ENCODE results near the gene TBC1D22A. TPM values are rescaled to one million over a fixed set of nuclear protein-coding genes. Genes with fewer than 3 reads are reported as not detected.
"Not testable (repeated sequence)": the region's sequence is repeated elsewhere in the genome, so short reads cannot be mapped to it uniquely, and the experiment has no call there.

The TBC1D22A gene
- total RNA-seq, 2 donors from 2014 or later = 15.8 to 17.4 TPM

DNA sequence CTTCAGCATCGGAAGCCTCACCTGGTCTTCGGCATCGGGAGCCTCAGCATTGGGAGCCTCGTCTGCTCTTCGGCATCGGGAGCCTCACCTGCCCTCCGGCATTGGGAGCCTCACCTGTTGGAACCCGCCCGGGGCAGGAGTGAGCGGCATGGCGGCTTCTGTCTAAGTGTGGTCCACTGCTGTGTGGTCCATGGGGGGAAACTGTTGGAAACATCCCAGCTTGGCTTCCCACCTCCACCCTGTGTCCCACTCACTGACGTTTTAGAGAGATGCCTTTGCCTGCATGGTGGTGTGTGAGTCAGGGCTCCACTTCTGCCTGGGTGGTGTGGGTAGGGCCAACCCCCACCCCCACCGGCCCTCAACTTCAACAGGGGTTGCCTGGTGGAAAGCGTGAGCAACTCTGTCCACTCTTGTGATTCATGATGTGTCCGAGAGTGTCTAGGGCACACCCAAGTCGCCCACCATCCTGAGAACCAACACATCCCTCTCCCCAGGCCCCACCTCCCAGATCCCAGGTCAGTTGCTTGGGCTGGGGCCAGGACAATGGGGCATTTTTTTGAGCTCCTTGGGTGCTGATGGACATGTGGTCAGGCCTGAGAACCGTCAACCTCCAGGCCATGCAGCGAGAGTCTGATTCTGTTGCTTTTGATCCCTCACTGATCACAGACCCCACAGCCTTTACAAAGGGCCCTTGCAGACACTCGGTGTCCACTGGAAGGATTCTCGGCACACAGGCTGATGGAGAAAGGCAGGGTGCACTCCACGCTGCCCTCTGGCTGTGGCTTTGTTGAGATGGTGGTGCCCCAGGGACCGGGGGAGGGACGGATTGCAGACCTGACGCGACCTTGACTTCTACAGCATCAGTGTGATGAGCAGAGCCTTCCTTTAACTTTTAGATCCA is 406.7 kb downstream of the TBC1D22A start:
- intact Hi-C loops (cut with DNase I) = no loop called here

DNA sequence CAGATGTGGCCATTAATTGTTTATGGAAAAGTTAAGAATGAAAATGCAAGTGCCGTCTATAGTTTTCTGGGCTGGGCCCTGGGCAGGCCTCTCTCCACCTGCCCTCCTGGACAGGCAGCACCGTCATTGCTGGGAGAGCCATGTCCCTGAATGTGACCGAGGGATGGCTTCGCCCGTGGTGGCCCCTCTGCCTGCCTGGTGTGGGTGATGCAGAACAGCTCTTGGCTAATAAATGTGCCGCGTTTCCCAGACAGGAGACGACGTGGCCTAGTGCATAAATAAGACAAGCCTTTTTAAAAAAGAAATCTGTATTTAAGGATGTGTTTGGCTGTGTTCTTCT is 407.3 kb downstream of the TBC1D22A start:
- intact Hi-C loops (cut with DNase I) = no loop called here
- ATAC-seq (no peak), DNase-seq (no peak)

More for the DNA sequence above, 406.7 kb downstream of the TBC1D22A start:
- no peak for ATAC-seq
- no peak for DNase-seq

DNA sequence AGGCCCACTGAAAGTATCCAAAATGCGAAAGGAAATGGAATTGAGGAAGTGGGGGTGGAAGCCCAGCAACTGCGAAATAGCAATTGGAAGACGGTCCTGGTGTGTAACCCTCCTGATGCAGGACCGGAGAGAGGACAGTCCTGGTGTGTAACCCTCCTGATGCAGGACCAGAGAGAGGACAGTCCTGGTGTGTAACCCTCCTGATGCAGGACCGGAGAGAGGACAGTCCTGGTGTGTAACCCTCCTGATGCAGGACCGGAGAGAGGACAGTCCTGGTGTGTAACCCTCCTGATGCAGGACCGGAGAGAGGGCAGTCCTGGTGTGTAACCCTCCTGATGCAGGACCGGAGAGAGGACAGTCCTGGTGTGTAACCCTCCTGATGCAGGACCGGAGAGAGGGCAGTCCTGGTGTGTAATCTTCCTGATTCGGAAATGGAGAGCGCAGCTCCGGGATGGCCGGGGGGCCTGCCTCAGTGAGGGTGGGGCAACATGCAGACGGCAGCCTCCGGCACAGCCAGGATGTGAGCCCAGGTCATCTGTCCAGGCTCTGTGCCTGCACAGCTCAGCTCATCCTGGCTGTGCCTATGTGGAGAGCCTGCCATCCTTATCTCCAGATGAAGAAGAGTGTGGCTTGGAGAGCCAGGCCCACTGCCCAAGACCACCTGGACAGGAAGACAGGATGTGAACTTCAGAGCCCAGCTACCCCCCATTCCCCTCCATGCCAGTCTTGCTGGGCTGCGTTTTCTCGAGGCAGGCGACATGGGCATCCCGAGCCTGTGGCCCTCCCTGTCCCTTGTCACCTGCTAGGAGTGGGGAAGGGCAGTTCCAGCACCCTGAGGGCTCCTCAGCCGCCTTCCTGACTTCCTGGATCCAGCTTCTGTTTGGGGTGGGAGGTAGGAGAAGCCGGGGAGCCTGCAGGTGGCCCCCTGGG is 408.3 kb downstream of the TBC1D22A start:
- intact Hi-C loops (cut with DNase I); DNase-seq; ATAC-seq: not testable (repeated sequence)

DNA sequence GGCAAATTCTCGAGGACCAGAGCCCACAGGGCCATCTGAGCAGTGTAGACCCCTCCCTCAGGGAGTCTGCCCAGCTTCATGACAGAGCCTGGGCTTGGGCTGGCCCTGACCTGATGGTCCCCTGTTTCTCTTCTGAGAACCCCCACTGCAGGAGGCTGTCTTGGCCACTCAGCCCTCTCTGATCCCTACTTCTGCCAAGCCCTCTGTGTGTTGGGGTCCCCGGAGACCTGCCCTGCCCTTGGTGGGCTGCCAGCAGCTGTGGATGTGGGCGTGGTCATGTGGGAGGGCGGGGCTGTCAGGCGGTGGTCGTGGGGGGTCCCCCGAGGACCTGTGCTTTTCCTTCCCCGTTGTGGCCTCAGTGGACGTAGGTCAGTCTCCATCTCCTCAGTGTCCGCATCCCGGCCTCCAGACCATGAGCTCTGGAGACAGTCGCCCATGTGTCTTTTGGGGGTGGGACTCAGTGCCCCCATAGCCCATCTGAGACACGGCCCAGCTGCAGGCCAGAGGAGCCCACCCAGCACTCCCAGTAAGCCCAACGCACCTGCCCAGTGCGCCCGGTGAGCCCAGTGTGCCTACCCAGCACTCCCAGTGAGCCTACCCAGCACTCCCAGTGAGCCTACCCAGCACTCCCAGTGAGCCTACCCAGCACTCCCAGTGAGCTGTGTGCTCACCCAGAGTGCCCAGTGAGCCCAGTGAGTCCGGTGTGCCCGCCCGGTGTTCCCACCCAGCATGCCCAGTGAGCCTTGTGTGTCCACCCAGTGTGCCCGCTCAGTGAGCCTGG is 409.2 kb downstream of the TBC1D22A start:
- no peak for DNase-seq
- intact Hi-C loops (cut with DNase I) = no loop called here
- ATAC-seq = no peak

DNA sequence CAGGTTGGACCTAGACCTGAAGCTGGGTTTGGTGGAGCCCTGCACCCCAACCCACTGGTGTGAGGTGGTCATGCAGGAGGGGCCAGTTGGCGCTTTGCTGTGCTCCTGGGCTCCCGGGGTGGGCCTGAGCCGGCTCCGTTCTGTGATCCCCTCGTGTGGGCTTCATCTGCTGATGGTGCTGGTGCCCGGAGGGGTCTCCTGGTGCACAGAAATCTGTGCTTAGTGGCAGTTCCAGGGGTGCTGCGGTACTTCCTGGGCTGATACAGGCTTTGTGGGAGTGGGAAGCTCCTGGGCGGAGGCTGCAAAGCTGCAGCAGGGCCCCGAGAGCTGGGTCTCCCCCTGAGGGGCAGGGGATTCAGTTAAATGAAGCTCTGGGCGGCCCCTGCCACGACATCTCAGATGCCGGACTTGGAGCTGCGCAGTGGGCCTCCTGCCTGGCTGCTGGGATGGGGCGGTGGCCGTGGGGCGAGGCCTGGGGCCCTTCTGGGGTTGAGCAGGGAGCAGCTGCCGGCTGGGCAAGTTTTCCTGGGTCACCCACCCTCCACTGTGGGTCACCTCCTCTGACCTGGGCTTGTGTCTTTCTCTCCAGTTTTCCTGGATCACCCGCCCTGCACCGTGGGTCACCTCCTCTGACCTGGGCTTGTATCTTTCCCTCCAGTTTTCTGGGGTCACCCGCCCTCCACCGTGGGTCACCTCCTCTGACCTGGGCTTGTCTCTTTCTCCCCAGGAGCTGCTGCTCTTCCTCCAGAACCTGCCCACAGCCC is 410.5 kb downstream of the TBC1D22A start:
- intact Hi-C loops (cut with DNase I) = no loop called here
- DNase-seq (no peak), ATAC-seq (no peak)

DNA sequence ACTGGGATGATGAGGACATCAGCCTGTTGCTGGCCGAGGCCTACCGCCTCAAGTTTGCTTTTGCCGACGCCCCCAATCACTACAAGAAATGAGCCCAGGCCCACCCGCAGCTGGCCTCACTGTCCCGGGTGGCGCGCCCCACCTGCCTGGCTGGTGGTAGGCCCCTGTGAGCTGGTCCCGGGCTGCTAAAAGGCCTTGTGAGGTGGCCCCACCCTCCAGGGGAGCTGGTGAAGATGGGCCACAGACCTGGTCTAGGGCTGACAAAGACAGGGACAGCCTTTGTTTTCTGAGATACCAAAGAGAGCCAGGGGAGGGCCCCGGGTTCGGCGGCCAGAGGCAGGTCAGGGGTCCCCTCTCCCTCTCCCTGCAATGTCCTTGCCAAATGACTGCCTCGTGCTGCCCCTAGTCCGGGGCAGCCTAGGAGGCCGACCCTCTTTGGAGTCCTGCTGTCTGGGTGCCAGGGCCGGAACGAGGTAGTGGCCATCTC is 411.1 kb downstream of the TBC1D22A start:
- no peak for DNase-seq
- intact Hi-C loops (cut with DNase I) = no loop called here
- no peak for ATAC-seq

DNA sequence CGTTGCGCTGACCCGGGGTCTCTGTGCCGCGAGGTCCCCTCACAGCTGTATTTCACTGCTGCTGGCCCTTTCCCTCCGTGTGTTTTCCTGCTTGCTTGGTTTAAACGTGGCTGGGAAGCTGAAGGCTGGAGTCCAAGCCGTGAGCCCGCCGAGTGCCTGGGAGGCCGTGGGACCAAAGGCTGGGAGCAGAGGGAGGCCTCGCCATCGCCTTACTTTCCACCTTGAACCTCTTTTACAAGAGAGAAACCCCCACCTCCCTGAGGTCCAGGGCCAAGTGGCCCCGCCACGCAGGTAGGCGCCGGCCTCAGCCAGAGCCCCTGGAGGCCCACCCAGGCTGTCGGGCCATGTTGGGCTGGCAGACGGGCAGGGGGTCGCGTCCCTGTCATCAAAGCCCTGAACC is 411.6 kb downstream of the TBC1D22A start:
- intact Hi-C loops (cut with DNase I) = no loop called here
- DNase-seq (no peak), ATAC-seq (no peak)

DNA sequence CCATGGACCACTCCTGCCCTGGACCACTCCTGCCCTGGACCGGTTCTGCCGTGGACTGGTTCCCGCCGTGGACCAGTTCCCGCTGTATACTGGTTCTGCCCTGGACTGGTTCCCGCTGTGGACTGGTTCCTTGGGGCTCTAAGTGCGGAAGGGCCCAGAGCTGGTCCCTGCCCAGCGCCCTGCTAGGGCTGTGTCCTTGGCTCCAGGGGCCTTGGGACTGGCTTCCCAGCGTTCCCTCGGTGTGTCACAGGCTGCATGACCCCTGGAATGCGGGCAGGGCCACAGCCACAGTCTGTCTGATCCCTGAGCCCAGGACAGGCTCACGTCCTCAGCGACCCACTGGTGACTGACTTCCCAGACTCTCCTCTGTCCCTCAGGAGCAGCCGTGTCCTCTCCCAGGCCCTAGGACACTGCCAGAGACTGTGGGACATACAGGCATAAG is 412.2 kb downstream of the TBC1D22A start:
- intact Hi-C loops (cut with DNase I) = no loop called here
- peak in 1 of 2 donors; percentile 50 for ATAC-seq
- no peak for DNase-seq

DNA sequence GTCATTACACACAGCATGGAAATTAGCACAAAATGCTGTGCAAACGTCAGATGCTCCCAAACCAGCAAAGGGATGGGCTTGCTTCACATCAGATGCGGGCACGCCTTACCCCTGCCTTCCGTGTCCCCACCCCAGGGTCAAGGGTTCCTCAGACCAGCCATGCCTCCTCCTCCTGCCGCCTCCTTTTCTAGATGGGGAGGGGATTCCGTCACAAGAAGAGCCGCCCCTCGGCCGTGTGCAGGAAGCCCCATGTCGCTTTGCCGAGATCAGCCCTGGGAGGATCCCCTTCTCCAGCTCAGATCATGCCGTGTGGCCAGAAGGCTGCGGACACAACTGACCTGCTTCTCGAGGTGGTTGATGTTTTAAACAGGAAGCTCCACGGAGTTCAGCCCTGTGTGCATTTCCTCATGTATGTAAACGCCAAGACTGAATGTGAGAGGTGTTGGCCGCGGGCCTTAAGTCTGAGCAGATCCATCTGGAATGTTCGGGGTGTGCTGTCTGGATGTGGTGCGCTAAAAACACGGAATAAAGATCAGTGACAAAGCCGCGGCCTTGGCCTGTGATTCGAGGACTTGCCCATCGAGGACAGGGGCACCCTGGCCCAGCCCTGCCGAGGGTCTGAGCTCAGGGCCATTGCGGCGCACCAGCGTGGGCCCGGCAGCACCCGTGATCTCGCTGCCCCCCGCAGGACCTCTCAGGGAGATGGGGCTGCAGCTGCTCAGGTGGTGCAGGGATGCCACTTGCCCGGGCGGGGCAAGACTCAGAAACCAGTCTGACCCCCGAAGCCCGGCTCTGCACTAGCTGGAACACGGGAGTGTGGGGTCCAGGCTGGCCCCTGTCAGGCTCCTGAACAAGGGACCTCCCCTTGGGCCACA is 412.9 kb downstream of the TBC1D22A start:
- intact Hi-C loops (cut with DNase I) = no loop called here
- ATAC-seq (peak; percentile 39 to 56), DNase-seq (no peak)

DNA sequence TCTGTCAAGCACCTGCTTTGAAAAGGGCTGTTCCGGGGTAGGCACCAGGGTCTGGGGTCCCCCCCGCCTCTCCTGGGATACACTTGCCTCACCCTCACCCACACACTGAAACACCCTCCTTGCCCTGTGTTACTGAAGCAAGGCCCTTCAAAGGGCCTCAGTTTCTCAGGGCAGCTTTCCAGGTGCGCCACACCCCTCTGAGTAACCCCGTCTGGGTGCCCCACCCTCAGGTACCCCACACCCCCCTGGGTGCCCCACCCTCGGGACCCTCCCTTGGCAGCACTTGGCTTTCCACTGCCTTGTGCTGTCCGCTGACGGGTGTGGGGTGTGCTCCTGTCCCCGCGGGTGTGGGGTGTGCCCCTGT is 413.6 kb downstream of the TBC1D22A start:
- ATAC-seq (no peak), DNase-seq (no peak)
- intact Hi-C loops (cut with DNase I) = no loop called here

DNA sequence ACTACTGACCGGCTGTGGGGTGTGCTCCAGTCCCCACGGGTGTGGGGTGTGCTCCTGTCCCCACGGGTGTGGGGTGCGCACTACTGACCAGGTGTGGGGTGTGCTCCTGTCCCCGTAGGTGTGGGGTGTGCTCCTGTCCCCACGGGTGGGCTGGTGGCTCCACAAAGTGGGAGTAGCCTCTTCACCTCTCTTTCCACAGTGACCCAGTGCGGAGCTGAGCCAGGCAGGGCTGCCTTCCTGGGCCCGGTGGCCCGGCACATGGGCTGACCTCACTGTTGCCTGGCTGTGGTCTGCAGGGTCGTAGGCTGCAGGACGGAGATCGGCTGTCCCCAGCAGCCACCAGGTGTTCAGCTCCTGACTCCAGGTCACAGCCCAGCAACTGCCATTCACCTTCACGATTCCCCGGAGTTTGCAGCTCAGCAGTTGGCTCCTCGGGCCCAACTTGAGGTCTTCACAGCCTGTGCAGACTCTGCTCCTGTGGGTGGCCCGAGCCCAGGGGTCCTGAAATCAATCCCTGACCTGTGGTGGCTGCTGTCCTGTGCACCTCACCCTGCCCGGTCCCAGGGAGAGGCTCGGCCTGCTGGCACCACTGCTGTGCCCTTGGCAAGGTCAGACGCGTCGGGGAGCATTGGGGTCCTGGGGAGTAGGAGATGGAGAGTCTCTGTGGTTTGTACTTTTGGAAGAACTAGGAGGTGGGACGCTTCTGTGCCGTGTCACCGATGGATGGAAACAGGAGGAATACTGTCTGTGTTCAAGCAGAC is 414.3 kb downstream of the TBC1D22A start:
- intact Hi-C loops (cut with DNase I) = no loop called here
- no peak for ATAC-seq
- DNase-seq = no peak

DNA sequence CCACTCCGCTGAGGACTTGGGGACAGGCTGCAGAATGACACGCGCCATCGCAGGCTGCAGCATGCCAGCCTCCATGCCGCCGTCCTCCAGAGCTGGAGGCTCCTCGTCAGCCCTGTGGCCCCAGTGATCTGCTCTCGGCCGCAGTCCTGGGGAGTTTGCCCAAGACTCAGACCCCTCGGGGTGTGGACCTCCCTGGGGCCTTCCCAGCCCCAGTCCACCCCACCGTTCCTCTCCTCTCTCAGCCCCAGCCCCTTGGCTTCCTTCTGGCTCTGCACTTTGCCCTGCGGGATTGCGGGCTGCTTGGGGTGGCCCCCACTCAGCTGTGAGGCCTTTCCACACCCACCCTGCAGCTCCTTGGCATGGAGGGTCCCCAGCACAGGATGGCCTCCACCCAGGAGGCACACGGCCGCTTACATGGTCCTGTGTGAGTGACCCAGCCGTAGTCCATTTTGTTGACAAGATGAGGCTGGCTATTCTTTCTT is 414.9 kb downstream of the TBC1D22A start:
- no peak for ATAC-seq
- DNase-seq = no peak
- intact Hi-C loops (cut with DNase I) = no loop called here

DNA sequence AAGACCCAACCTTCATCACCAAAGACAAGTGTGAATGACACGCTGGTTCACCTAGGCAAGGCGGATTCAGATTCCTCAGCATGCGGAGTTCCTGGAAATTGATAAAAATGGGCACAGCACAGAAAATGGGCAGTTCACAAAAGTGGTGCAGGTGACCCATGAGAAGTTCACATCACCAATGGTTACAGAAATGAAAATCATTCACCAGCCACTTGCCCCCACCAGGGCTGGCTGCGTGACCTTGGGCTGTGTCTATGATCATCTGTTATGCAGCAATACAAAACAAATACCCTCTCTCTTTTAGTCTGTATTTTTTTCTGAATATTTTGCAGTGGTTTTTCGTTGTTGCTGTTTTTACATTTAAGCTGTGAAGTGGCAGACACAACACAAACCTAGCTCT is 415.9 kb downstream of the TBC1D22A start:
- intact Hi-C loops (cut with DNase I) = no loop called here
- DNase-seq (no peak), ATAC-seq (no peak)

DNA sequence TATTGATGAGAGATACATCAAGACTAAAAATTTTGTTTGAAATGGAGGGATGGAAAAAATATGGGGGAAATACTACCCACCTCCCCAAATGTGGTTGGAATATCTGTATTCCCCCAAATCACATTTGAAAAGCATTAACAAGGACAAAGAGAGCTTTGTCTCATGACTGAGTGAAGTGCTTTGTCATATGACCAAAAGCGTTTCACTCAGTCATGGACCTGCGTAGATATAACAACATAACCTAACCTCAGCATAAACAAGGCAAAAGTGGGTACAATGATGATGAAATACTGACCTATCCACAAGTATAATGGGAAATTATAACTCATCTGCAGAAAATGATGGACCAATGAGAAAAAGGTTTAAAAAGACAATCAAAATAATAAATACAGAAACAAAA is 418.3 kb downstream of the TBC1D22A start:
- intact Hi-C loops (cut with DNase I) = no loop called here
- DNase-seq (no peak), ATAC-seq (no peak)

DNA sequence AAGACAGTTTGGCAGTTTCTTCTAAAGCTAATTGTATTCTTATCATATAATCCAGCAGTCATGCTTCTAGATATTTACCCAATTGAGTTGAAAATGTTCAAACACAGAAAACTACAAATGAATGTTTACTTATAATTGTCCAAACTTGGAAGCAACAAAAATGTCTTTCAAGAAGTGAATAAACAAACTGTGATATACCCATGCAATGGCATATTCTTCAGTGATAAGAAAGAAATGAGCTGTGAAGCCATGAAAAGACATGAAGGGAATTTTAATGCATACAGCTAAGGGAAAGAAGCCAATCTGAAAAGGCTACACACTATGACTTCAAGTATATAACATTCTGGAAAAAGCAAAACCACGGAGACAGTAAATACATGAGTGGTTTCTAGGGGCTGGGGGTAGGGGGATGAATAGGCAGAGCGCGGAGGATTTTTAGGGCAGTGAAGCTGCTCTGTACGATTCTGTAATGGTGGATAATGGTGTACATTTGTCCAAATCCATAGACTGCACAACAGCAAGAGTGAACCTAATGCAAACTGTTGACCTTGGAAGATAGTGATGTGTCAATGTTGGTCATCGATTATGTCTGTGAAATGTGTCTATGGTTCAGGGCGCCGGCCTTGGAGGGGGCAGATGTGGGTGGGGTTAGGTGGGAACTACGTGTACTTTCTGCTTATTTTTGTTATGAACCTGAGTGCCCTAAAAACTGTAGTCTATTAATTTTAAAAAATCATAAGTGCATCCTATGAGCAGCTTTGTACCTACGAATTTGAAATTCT is 424.9 kb downstream of the TBC1D22A start:
- no peak for DNase-seq
- intact Hi-C loops (cut with DNase I) = no loop called here
- no peak for ATAC-seq

Data from left cardiac atrium (tissue), 4 donors.